Activated CD4-positive, alpha-beta T cell treated with anti-CD3 and anti-CD28 coated beads, Interleukin-2, amount 10 ng/mL, durations not matched to agents 7 days and 5 days (primary cell): ENCODE measurements around the gene TNFAIP6. TPM values are rescaled to one million over a fixed set of nuclear protein-coding genes. Genes with fewer than 3 reads are reported as not detected.
"Not testable (repeated sequence)": the region's sequence is repeated elsewhere in the genome, so short reads cannot be mapped to it uniquely, and the experiment has no call there.

ENCODE experiments used
- CTCF ChIA-PET: fragments of 350-600 bp; sonication (Branson Sonifier 250); formaldehyde crosslinking; loops from one replicate; lab custom pipeline; 2021; ENCODE audit warnings: antibody characterized with exemption; lab: Charles Lee
- POLR2A ChIA-PET: fragments of 350-600 bp; sonication (Branson Sonifier 250); formaldehyde crosslinking; loops from one replicate; lab custom pipeline; 2021; ENCODE audit warnings: antibody characterized with exemption; lab: Charles Lee
- DNase-seq: peaks from one replicate; pipeline ENCODE4 v3.0.0-alpha.2; 2020
- H3K27ac Mint-ChIP-seq: one replicate; pipeline ENCODE4 v1.8.0; 2021; ENCODE audit warnings: mild to moderate bottlenecking, moderate library complexity, mixed read lengths
- H3K27me3 Mint-ChIP-seq: one replicate; pipeline ENCODE4 v1.8.0; 2021; ENCODE audit warnings: mixed read lengths
- H3K36me3 Mint-ChIP-seq: one replicate; pipeline ENCODE4 v1.8.0; 2021; ENCODE audit warnings: low read depth, mixed read lengths
- H3K4me1 Mint-ChIP-seq: one replicate; pipeline ENCODE4 v1.8.0; 2021; ENCODE audit warnings: mixed read lengths
- H3K4me3 Mint-ChIP-seq: one replicate; pipeline ENCODE4 v1.8.0; 2021; ENCODE audit warnings: mild to moderate bottlenecking, moderate library complexity, mixed read lengths
- H3K9me3 Mint-ChIP-seq: one replicate; pipeline ENCODE4 v1.8.0; 2021; ENCODE audit warnings: mixed read lengths
- microRNA-seq: library from miRNA; unstranded; fragments of <30 nt; microRNA quantifications from one replicate; pipeline ENCODE4 v1.2.0, GENCODE V29; 2021; ENCODE audit warnings: borderline microRNAs expressed, borderline replicate concordance
- total RNA-seq, 2 experiments: library from RNA; stranded (reverse); gene quantifications; one replicate each; pipeline ENCODE4 v1.2.3, GENCODE V29; 2021

Gene TNFAIP6
- total RNA-seq, 2 experiments from 2014 or later, result not detected

DNA sequence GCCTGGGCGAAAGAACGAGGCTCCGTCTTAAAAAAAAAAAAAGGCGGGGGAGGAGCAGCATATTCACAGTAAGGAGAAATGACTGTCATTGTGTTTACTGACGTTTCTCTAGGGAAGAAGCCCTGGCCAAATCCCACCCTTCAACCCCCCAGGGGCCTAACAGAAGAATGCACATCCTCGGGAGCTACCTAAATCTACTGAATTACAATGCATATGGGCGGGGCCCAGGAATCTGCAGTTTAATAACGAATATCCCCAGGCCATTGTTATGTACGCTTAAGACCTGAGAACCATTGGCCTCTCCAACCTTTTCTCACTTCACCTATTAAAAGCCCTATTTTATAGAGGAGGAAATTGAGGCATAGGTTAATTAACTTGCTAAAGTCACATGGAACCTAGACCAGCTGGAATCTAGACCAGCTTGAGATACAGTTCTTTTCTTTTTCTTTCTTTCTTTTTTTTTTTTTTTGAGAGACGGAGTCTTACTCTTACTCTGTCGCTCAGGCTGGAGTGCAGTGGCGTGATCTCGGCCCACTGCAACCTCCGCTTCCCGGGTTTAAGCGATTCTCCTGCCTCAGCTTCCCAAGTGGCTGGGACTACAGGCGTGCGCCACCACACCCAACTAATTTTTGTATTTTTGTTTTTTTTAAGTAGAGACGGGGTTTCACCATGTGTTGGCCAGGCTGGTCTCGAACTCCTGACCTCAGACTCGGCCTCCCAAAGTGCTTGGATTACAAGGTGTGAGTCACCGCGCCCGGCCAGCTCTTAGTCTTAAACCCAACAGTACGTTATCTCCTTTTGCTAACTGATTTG is 51.6 kb downstream of the TNFAIP6 start:
- peaks cover 28% of the 10 kb centered on the region for H3K4me1 Mint-ChIP-seq
- CTCF ChIA-PET, result interaction anchor here (0.5 to 1.8 kb wide), 8 partner anchors 11 to 1704 kb away, joined by 3 to 6 read pairs (median 4); no protein-coding TSS in a partner anchor
- peak overlapping the region; percentile 94 for H3K4me3 Mint-ChIP-seq
- peaks cover 24% of the 10 kb centered on the region for H3K36me3 Mint-ChIP-seq
- no peaks in the 10 kb centered on the region for H3K9me3 Mint-ChIP-seq
- peak overlapping the region; percentile 93 for H3K27ac Mint-ChIP-seq
- no peak for DNase-seq
- no peaks in the 10 kb centered on the region for H3K27me3 Mint-ChIP-seq
- POLR2A ChIA-PET, result no interaction called here

GRCh38 chr2:151409601-151410484 is 52.5 kb downstream of the TNFAIP6 start, which contains the start of gene RIF1:
TSS of gene RIF1 (plus strand) at chr2:151409902. CDS start at chr2:151410424, 522 bp downstream.
- H3K4me1 Mint-ChIP-seq, result peaks cover 30% of the 10 kb centered on the region
- no peaks in the 10 kb centered on the region for H3K9me3 Mint-ChIP-seq
- CTCF ChIA-PET, result interaction anchor here (0.5 to 1.8 kb wide), 9 partner anchors 11 to 136 kb away, joined by 3 to 6 read pairs (median 3); no protein-coding TSS in a partner anchor
- peak; percentile 79 for DNase-seq
- POLR2A ChIA-PET, result interaction anchor here (0.6 to 0.7 kb wide), 2 partner anchors 13 to 63 kb away, joined by 3 to 4 read pairs; no protein-coding TSS in a partner anchor
- peaks cover 26% of the 10 kb centered on the region for H3K36me3 Mint-ChIP-seq
- no peaks in the 10 kb centered on the region for H3K27me3 Mint-ChIP-seq
- H3K27ac Mint-ChIP-seq, result peak within 1 kb of the TSS; percentile 93
- H3K4me3 Mint-ChIP-seq, result peak within 1 kb of the TSS; percentile 94

GRCh38 chr2:151410485-151410834 is 53.1 kb downstream of the TNFAIP6 start:
- POLR2A ChIA-PET, result interaction anchor here (0.7 kb wide), 1 partner anchor 62 kb away, joined by 3 read pairs; no protein-coding TSS in a partner anchor
- H3K36me3 Mint-ChIP-seq, result peaks cover 26% of the 10 kb centered on the region
- H3K27me3 Mint-ChIP-seq, result no peaks in the 10 kb centered on the region
- H3K27ac Mint-ChIP-seq, result peak overlapping the region; percentile 93
- no peaks in the 10 kb centered on the region for H3K9me3 Mint-ChIP-seq
- peaks cover 30% of the 10 kb centered on the region for H3K4me1 Mint-ChIP-seq
- peak overlapping the region; percentile 94 for H3K4me3 Mint-ChIP-seq
- peak; percentile 51 for DNase-seq
- CTCF ChIA-PET, result interaction anchor here (0.6 to 1.8 kb wide), 6 partner anchors 10 to 103 kb away, joined by 3 to 6 read pairs (median 3); no protein-coding TSS in a partner anchor

DNA sequence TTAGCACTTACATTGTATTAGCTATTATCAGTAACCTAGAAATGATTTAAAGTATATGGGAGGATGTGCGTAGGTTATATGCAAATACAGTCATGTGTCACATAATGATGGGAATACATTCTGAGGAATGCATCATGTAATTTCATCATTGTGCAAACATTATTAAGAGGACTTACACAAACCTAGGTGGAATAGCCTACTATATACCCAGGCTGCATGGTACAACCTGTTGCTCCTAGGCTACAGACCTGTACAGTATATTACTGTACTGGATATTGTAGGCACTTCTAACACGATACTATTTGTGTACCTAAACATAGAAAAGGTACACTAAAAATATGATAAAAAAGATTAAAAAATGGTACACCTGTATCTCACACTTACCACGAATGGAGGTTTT is 60.3 kb downstream of the TNFAIP6 start:
- peaks cover 49% of the 10 kb centered on the region for H3K36me3 Mint-ChIP-seq
- no peaks in the 10 kb centered on the region for H3K27me3 Mint-ChIP-seq
- H3K9me3 Mint-ChIP-seq, result no peaks in the 10 kb centered on the region
- H3K4me3 Mint-ChIP-seq, result no peak overlapping the region
- no peak overlapping the region for H3K27ac Mint-ChIP-seq
- POLR2A ChIA-PET, result no interaction called here
- DNase-seq, result no peak
- peaks cover 28% of the 10 kb centered on the region for H3K4me1 Mint-ChIP-seq
- CTCF ChIA-PET, result no interaction called here

DNA sequence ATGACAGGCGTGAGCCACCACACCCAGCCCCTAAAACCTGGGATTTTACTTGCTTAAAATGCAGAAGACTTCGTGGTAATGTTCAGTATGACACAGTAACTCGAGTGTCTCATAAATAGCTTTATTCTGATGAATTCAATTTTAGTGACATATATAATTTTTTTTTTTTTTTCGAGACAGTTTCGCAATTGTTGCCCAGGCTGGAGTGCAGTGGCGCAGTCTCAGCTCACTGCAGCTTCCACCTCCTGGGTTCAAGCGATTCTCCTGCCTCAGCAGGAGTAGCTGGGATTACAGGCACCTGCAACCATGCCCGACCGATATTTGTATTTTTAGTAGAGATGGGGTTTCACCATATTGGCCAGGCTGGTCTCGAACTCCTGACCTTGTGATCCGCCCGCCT is 64.3 kb downstream of the TNFAIP6 start:
- Mint-ChIP-seq H3K4me1 (peaks cover 48% of the 10 kb centered on the region), H3K36me3 (peaks cover 65% of the 10 kb centered on the region)
- POLR2A ChIA-PET, DNase-seq, H3K27me3 Mint-ChIP-seq, H3K9me3 Mint-ChIP-seq, H3K27ac Mint-ChIP-seq, H3K4me3 Mint-ChIP-seq: not testable (repeated sequence)
- CTCF ChIA-PET, result interaction anchor here (1.4 to 2.0 kb wide), 2 partner anchors 12 to 15 kb away, joined by 3 to 6 read pairs; partner anchors contain the start of gene RIF1

DNA sequence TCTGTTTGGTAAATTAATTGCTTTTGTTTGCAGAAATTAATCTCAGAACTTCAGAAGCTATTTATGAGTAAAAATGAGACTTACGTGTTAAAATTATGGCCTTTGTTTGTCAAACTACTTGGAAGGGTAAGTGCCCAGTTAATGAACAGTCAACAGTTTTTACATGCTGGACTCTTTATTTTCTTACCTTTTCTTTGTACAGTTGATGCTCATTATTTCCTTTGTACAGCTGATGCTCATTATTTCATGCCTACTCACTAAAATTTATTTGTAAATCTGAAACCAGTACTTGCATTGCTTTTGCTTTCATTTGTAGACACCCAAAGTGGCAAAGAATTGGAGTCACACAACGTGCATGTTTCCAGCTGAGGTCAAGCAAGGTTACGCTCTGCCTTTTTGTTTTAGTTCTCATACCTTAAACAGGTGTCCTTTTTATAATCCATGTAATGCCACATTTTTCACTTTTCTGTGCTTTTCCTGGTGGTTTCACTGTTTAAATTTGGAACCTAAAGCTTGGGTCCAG is 65.6 kb downstream of the TNFAIP6 start:
- Mint-ChIP-seq H3K4me3 (no peak overlapping the region), H3K27ac (peak overlapping the region; percentile 84), H3K4me1 (peaks cover 41% of the 10 kb centered on the region), H3K9me3 (no peaks in the 10 kb centered on the region), H3K27me3 (no peaks in the 10 kb centered on the region), H3K36me3 (peaks cover 58% of the 10 kb centered on the region)
- ChIA-PET CTCF (interaction anchor here (0.7 to 1.3 kb wide), 3 partner anchors 11 to 561 kb away, joined by 3 to 6 read pairs (median 4); no protein-coding TSS in a partner anchor), POLR2A (interaction anchor here (0.9 kb wide), 1 partner anchor 13 kb away, joined by 4 read pairs; the partner anchor contains the start of gene RIF1)
- DNase-seq, result no peak

- Mint-ChIP-seq H3K27me3 (no peaks in the 10 kb centered on the region), H3K27ac (peak overlapping the region; percentile 84), H3K36me3 (peaks cover 59% of the 10 kb centered on the region), H3K4me3 (peak overlapping the region; percentile 3), H3K4me1 (peaks cover 43% of the 10 kb centered on the region), H3K9me3 (no peaks in the 10 kb centered on the region)
- peak; percentile 27 for DNase-seq
- CTCF ChIA-PET, result interaction anchor here (1.3 kb wide), 1 partner anchor 14 kb away, joined by 4 read pairs; no protein-coding TSS in a partner anchor
- POLR2A ChIA-PET, result no interaction called here
Observed at GRCh38 chr2:151423760-151424159, 66.4 kb downstream of the TNFAIP6 start.

Small RNAs within 50 kb of the gene (microRNA-seq; reads per million reads assigned to microRNA genes)
- gene MIR4773-1 (not detected), gene MIR4773-2 (not detected)

Other genes with a start within 250 kb of the TNFAIP6 start
- gene RBM43, start 95.7 kb upstream of the TNFAIP6 start, total RNA-seq, result 1 to 10 TPM; 6.9 to 8.2 TPM
- 10 to 100 TPM; 71.6 to 80.7 TPM for gene NMI, start 67.9 kb upstream of the TNFAIP6 start, total RNA-seq
- 10 to 100 TPM; 57.1 to 57.3 TPM for gene RIF1, start 52.3 kb downstream of the TNFAIP6 start, total RNA-seq